Activated CD4-positive, alpha-beta T cell treated with anti-CD3 and anti-CD28 coated beads, Interleukin-2, amount 10 ng/mL, durations not matched to agents 7 days and 5 days (primary cell): ENCODE data around the gene UBA6. TPM values are rescaled to one million over a fixed set of nuclear protein-coding genes. Genes with fewer than 3 reads are reported as not detected.
A peak's percentile ranks its signal among the peaks of the same experiment; 100 is the strongest.

ENCODE experiments used
- CTCF ChIA-PET: fragments of 350-600 bp; sonication (Branson Sonifier 250); formaldehyde crosslinking; loops from one replicate; lab custom pipeline; 2021; ENCODE audit warnings: antibody characterized with exemption; lab: Charles Lee
- POLR2A ChIA-PET: fragments of 350-600 bp; sonication (Branson Sonifier 250); formaldehyde crosslinking; loops from one replicate; lab custom pipeline; 2021; ENCODE audit warnings: antibody characterized with exemption; lab: Charles Lee
- DNase-seq: peaks from one replicate; pipeline ENCODE4 v3.0.0-alpha.2; 2020
- H3K27ac Mint-ChIP-seq: one replicate; pipeline ENCODE4 v1.8.0; 2021; ENCODE audit warnings: mild to moderate bottlenecking, moderate library complexity, mixed read lengths
- H3K27me3 Mint-ChIP-seq: one replicate; pipeline ENCODE4 v1.8.0; 2021; ENCODE audit warnings: mixed read lengths
- H3K36me3 Mint-ChIP-seq: one replicate; pipeline ENCODE4 v1.8.0; 2021; ENCODE audit warnings: low read depth, mixed read lengths
- H3K4me1 Mint-ChIP-seq: one replicate; pipeline ENCODE4 v1.8.0; 2021; ENCODE audit warnings: mixed read lengths
- H3K4me3 Mint-ChIP-seq: one replicate; pipeline ENCODE4 v1.8.0; 2021; ENCODE audit warnings: mild to moderate bottlenecking, moderate library complexity, mixed read lengths
- H3K9me3 Mint-ChIP-seq: one replicate; pipeline ENCODE4 v1.8.0; 2021; ENCODE audit warnings: mixed read lengths
- total RNA-seq, 2 experiments: library from RNA; stranded (reverse); gene quantifications; one replicate each; pipeline ENCODE4 v1.2.3, GENCODE V29; 2021

The UBA6 gene
- total RNA-seq, 2 experiments from 2014 or later, result 73.3 to 82.0 TPM

DNA sequence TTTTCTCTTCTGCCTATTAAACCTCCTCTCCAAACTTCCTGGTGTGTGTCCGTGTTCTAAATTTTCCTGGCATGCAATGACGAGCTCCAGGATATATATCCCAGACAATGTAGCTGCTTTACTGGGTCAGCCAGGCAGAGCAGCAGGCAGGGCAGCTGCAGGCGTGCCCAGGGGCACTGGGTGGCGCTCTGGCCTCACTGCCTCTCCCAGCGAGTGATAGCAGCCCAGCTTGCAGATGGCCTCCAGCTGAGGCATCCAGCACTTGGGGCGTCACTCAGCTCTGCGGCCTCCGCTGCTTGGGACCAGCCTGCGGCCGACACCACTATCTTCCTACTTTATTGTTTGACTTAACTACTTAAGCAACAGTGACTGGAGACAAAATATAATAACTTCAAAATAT is 23.0 kb upstream of the UBA6 start:
- Mint-ChIP-seq H3K9me3 (peaks cover 8% of the 10 kb centered on the region), H3K4me3 (no peak overlapping the region), H3K27me3 (no peaks in the 10 kb centered on the region), H3K27ac (no peak overlapping the region), H3K4me1 (peaks cover 12% of the 10 kb centered on the region), H3K36me3 (peaks cover 36% of the 10 kb centered on the region)
- no peak for DNase-seq
- ChIA-PET CTCF (interaction anchor here (1.1 kb wide), 1 partner anchor 12 kb away, joined by 3 read pairs; no protein-coding TSS in a partner anchor), POLR2A (no interaction called here)

DNA sequence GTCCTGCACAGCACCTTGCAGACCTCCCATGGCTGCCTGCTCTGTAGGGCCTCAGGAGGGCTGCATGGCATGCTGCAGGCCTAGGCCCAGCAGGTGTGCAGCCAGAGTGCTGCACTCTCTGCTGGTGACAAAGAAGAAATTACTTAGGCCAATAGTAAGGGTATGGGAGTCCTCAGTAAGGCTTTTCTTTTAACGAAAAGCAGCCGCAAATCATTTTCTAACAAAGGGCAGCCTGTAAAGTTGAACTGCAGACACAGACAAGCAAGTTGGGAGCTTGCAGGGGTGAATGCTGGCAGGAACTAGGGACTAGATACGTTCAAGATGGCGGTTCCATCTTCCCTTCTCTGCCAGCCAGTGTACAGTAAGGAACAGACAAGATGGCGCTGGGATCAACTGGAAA is 22.4 kb upstream of the UBA6 start:
- ChIA-PET POLR2A (no interaction called here), CTCF (no interaction called here)
- Mint-ChIP-seq H3K4me1 (peaks cover 12% of the 10 kb centered on the region), H3K36me3 (peaks cover 33% of the 10 kb centered on the region), H3K27me3 (no peaks in the 10 kb centered on the region), H3K27ac (no peak overlapping the region), H3K9me3 (peaks cover 8% of the 10 kb centered on the region), H3K4me3 (no peak overlapping the region)
- no peak for DNase-seq

DNA sequence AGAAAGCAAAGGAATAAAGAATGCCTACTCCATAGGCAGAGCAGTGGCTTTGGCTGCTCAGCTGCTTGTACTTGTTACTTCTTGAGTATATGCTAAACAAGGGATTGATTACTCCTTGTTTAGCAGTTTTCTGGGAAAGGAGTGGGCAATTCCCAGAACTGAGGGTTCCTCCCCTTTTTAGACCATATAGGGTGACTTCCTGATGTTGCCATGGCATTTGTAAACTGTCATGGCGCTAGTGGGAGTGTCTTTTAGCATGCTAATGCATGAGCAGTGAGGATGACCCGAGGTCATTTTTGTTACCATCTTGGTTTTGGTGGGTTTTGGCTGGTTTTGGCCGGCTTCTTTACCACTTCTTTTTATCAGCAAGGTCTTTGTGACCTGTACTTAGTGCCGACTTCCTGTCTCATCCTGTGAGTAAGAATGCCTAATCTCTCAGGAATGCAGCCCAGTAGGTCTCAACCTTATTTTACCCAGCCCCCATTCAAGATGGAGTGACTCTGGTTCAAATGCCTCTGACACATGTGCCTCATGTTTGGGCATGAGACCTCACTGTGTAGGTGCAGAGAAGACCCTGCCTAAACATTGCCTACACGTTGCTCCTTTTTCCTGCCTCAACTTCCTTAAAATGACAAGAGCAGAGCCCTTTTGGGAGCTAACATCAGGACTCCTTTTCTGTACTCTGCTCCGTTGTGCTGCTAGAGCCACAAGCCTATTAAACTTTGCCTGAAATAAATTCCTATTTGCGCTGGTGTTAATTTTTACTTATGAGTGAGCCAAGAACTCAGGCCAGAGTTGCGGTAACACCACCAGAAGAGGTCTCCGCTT is 21.0 kb upstream of the UBA6 start:
- DNase-seq, result no peak
- Mint-ChIP-seq H3K27ac (no peak overlapping the region), H3K36me3 (peaks cover 31% of the 10 kb centered on the region), H3K4me3 (no peak overlapping the region), H3K9me3 (peaks cover 4% of the 10 kb centered on the region), H3K27me3 (no peaks in the 10 kb centered on the region), H3K4me1 (peaks cover 9% of the 10 kb centered on the region)
- CTCF ChIA-PET, result interaction anchor here (1.1 kb wide), 1 partner anchor 24 kb away, joined by 3 read pairs; no protein-coding TSS in a partner anchor
- POLR2A ChIA-PET, result no interaction called here

DNA sequence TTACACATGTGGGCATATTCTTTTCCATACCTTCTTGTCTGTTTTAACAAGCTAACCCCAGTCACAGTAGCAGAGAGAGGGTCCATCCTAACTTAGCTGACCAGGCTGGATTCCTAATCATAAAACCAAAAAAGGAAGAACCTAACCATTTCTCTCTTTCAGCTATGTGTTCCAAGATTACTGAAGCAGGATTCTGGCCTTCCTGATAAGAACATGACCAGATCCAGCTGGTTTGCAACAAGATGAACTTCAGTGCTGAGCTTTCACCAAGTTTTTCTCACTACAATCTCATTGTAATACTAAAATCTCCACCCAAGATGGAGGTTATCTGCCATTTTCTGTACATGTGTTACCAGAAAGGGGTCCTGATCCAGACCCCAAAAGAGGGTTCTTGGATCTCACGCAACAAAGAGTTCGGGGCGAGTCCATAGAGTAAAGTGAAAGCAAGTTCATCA is 20.4 kb upstream of the UBA6 start:
- no peaks in the 10 kb centered on the region for H3K27me3 Mint-ChIP-seq
- CTCF ChIA-PET, result interaction anchor here (1.1 to 1.4 kb wide), 2 partner anchors 20 to 25 kb away, joined by 3 read pairs; partner anchors contain the start of gene UBA6

DNA sequence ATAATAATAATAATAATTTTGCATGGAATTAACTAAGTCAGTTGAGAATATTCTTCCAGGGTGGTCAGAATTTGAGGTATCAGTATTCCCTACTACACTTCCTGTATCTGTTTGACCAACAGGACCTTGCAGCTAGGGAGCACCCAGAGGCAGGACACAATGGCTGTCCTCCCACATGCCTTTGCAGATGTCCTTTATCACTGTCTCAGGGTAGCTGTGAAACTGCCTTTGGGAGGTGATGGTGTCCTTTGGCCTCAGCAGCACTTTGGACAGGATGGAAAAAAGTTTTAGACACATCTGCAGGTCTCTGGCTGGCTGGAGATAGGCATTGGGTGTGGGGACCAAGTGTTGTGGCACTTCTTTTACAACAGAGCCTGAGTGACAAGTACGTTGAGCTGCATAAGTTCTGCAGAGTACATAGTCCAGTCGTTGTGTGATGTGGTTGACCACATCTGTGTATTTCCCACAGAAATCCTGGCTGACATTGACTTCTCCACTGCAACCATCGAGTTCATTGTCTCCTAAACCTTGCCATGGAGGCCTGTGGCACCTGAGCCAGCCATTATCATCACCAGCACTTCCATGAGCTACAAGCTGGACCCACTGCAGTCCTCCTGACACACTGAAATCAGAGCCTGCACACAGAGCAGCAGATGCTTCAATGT is 19.1 kb upstream of the UBA6 start:
- Mint-ChIP-seq H3K4me1 (peaks cover 9% of the 10 kb centered on the region), H3K27ac (no peak overlapping the region), H3K9me3 (peaks cover 4% of the 10 kb centered on the region), H3K27me3 (no peaks in the 10 kb centered on the region), H3K36me3 (peaks cover 43% of the 10 kb centered on the region), H3K4me3 (no peak overlapping the region)
- ChIA-PET CTCF (interaction anchor here (1.4 kb wide), 1 partner anchor 19 kb away, joined by 3 read pairs; the partner anchor contains the start of gene UBA6), POLR2A (no interaction called here)
- DNase-seq, result no peak

More for the DNA sequence above, 20.4 kb upstream of the UBA6 start:
- peaks cover 4% of the 10 kb centered on the region for H3K9me3 Mint-ChIP-seq
- H3K27ac Mint-ChIP-seq, result no peak overlapping the region
- no peak overlapping the region for H3K4me3 Mint-ChIP-seq
- no peak for DNase-seq
- peaks cover 35% of the 10 kb centered on the region for H3K36me3 Mint-ChIP-seq
- peaks cover 9% of the 10 kb centered on the region for H3K4me1 Mint-ChIP-seq
- POLR2A ChIA-PET, result no interaction called here

DNA sequence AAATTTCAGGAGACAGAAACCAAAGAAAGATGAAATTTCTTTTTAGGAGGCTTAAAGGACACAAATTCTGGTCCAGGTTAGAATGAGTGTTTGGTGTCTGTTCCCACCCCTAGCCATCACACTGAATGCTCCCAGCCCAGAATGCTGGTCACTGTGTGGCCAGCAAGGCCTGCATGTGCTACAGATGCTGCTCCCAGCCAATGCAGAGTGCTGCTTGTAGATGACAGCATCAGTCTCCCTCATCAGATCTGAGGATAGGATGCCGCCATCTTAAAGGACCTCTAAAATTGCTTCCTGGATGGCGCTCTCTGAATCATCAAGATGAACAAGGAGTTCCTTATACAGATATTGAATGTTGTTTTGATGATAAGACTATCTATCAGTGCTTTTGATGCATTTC is 17.9 kb upstream of the UBA6 start:
- DNase-seq, result no peak
- H3K36me3 Mint-ChIP-seq, result peaks cover 46% of the 10 kb centered on the region
- H3K27ac Mint-ChIP-seq, result no peak overlapping the region
- ChIA-PET CTCF (no interaction called here), POLR2A (no interaction called here)
- H3K4me3 Mint-ChIP-seq, result no peak overlapping the region
- H3K9me3 Mint-ChIP-seq, result peaks cover 4% of the 10 kb centered on the region
- H3K27me3 Mint-ChIP-seq, result no peaks in the 10 kb centered on the region
- peaks cover 17% of the 10 kb centered on the region for H3K4me1 Mint-ChIP-seq

DNA sequence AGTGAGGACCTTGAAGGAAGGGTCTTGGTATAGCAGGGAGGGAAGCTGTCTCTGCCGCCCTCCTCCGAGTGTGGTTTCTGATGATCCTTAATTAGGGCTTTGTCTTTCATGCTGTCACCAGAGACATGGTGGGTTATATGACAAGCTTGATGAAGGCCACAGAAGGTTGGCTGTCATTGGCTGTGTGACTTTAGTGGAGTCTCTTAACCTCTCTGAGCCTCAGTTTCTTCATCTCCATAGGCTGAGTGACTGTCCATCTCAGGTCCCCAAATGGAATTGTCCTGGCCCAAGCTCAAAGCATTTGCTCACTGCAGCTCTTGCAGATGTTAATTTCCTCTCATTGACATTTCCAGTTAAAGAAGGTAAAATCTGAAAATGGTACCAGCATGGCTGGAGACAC is 16.6 kb upstream of the UBA6 start:
- H3K27me3 Mint-ChIP-seq, result no peaks in the 10 kb centered on the region
- no peak for DNase-seq
- no peak overlapping the region for H3K27ac Mint-ChIP-seq
- H3K4me1 Mint-ChIP-seq, result peaks cover 23% of the 10 kb centered on the region
- peaks cover 4% of the 10 kb centered on the region for H3K9me3 Mint-ChIP-seq
- POLR2A ChIA-PET, result no interaction called here
- H3K36me3 Mint-ChIP-seq, result peaks cover 47% of the 10 kb centered on the region
- CTCF ChIA-PET, result interaction anchor here (1.0 to 1.2 kb wide), 2 partner anchors 13 to 16 kb away, joined by 3 to 4 read pairs; partner anchors contain the start of gene UBA6
- H3K4me3 Mint-ChIP-seq, result no peak overlapping the region

DNA sequence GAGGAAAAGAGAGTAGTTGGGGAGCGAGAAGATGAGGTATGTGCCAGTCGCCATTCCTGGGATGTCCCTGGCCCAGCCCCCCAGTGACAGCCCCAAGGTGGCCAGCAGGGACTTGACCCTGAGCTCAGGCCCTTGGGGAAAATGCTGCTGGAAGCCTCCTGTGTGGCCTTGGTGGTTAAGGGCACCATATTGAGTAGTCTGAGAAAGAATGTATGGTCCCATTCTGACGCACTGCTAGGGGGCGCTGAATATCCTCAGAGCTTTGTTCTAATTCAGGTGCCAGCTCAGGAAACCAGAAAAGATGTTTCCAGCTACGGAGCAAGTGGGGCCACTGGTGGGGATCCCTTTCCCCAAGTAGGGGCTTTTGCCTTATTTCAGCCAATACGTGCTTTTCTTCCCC is 14.0 kb upstream of the UBA6 start:
- H3K36me3 Mint-ChIP-seq, result peaks cover 34% of the 10 kb centered on the region
- ChIA-PET CTCF (no interaction called here), POLR2A (no interaction called here)
- H3K4me1 Mint-ChIP-seq, result peaks cover 24% of the 10 kb centered on the region
- no peaks in the 10 kb centered on the region for H3K9me3 Mint-ChIP-seq
- no peak overlapping the region for H3K27ac Mint-ChIP-seq
- H3K27me3 Mint-ChIP-seq, result no peaks in the 10 kb centered on the region
- no peak overlapping the region for H3K4me3 Mint-ChIP-seq
- no peak for DNase-seq

DNA sequence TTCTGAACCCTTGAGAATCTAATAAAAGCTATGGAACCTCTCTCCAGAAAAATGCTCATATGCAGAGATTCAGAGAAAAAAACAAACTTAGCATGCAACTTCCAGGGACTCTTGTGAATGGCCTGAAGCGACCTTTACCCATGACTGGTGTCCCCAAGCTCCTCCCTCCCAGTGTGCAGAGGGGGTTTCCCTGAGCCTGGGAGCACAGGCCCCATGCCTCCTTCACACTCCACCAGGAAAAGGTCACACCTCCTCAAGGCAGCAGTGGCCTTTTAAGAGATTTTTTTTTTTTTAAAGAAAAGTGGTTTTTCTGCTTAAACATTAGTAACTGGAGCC is 13.3 kb upstream of the UBA6 start:
- ChIA-PET POLR2A (no interaction called here), CTCF (interaction anchor here (0.6 kb wide), 2 partner anchors 32 to 271 kb away, joined by 3 read pairs; no protein-coding TSS in a partner anchor)
- no peak overlapping the region for H3K4me3 Mint-ChIP-seq
- DNase-seq, result no peak
- H3K27ac Mint-ChIP-seq, result no peak overlapping the region
- H3K27me3 Mint-ChIP-seq, result no peaks in the 10 kb centered on the region
- no peaks in the 10 kb centered on the region for H3K9me3 Mint-ChIP-seq
- H3K4me1 Mint-ChIP-seq, result peaks cover 24% of the 10 kb centered on the region
- peaks cover 39% of the 10 kb centered on the region for H3K36me3 Mint-ChIP-seq

DNA sequence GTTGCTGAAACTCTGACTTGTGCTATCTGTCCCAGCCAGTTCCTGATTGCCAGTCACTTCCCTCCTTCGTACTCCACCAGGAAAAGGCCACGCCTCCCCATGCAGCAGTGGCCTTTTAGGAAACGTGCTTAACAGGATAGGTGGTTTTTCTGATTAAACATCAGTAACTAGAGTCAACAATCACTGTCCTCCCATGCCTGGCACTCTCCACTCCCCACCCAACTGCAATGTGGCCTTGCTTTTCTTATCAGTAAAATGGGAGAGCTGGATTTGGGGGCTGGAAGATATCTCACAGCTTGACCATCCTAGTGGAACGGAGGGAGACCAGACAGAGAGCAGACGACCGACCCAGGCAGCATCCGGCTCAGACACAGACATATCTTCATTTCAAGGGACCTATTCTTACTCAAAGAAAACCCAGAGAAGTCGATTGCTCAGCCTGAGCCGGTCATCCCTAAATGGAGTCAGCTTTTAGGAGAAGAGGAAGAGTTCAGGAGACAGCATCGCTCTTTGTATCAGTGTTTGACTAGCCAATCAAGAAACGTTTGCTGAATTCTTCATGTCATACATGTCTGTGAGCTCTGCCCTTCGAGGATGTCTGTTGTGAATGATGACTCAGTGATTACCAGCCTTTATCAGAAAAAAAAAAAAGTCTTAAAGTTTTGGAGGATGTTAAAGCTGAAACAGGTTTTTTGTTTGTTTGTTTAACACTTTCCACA is 12.7 kb upstream of the UBA6 start:
- H3K27ac Mint-ChIP-seq, result peak overlapping the region; percentile 64
- peaks cover 37% of the 10 kb centered on the region for H3K36me3 Mint-ChIP-seq
- ChIA-PET CTCF (interaction anchor here (0.6 kb wide), 2 partner anchors 33 to 272 kb away, joined by 3 read pairs; no protein-coding TSS in a partner anchor), POLR2A (no interaction called here)
- peaks cover 24% of the 10 kb centered on the region for H3K4me1 Mint-ChIP-seq
- H3K4me3 Mint-ChIP-seq, result no peak overlapping the region
- H3K9me3 Mint-ChIP-seq, result peaks cover 1% of the 10 kb centered on the region
- no peak for DNase-seq
- H3K27me3 Mint-ChIP-seq, result no peaks in the 10 kb centered on the region

DNA sequence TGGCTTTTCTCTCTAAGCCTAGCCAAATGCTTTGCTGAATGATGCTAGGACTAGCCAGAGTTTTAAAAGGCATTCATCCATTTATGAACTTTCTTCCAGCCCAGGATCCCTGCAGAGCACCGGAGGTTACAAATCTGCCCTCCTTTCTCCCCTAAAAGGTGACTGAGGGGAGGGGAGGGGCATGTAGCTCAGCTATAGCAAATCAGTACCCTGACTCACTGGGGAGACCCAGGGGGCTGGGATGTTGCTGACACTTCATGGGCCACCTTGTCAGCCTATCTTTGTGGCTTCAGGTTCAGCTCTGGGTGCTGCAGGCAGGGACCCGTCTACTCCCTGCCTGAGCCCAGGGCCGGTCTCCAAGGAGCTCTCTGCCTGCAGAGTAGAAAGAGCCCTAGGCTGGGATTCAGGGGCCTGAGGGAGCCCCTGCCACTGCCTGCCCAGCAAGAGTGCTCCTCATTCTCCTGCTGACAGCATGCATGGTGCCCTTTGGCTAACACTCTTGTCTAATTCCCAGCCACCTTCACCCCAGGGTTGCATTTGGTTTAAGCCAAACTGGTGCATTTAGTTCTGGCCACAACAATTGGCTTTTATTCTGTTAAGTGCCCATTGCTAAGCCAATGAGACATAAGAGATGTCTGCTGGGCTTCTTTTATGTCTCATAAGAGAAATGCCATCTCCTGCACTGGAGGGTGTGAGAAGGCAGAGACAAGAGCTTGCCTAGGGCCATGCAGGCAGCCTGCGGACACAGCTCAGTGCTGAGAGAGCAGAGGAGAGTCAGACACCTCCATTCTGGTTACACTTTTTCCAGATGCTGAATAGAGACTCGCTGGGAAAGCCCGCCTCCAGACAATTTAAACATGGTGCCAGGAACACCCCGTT is 11.9 kb upstream of the UBA6 start:
- DNase-seq, result no peak
- Mint-ChIP-seq H3K9me3 (peaks cover 9% of the 10 kb centered on the region), H3K4me3 (no peak overlapping the region), H3K27me3 (no peaks in the 10 kb centered on the region), H3K36me3 (peaks cover 45% of the 10 kb centered on the region), H3K27ac (no peak overlapping the region), H3K4me1 (peaks cover 24% of the 10 kb centered on the region)
- ChIA-PET CTCF (no interaction called here), POLR2A (no interaction called here)
